ENCODE measurements around the gene SNRPB2.

- TF ChIP-seq SIN3A (IDR thresholded peaks at IDR 0.05; ENCODE audit: borderline replicate concordance, insufficient read depth, low read length) (no peak), POLR2AphosphoS5 (IDR thresholded peaks at IDR 0.05; ENCODE audit: low read depth, low read length) (no peak), TAF1 (IDR thresholded peaks at IDR 0.05; ENCODE audit: borderline replicate concordance, insufficient read depth, low read length) (no peak), REST (IDR thresholded peaks at IDR 0.05; ENCODE audit: insufficient read depth in 1 of 2, low read depth in 2 of 2, low read length in 2 of 2) (no peak)
These were observed 34.7 kb downstream of the SNRPB2 start for GRCh38 chr20:16764560-16764959.

Measured in PFSK-1 (cell line).